HepG2 (cell line): ENCODE results near the gene CSNK1D. TPM values are rescaled to one million over a fixed set of nuclear protein-coding genes. Genes with fewer than 3 reads are reported as not detected.

ENCODE experiments used
- AKAP8 ChIP-seq: sonication (generic); formaldehyde crosslinking; IDR thresholded peaks from 2 replicates; pipeline ENCODE4 v1.5.1; 2020; ENCODE audit warnings: mild to moderate bottlenecking, missing genetic modification reagents
- FOXM1 ChIP-seq: sonication (generic); formaldehyde crosslinking; IDR thresholded peaks from 2 replicates; pipeline ENCODE4 v1.5.0; 2020; ENCODE audit warnings: missing genetic modification reagents
- MZF1 ChIP-seq: sonication (generic); formaldehyde crosslinking; IDR thresholded peaks from 2 replicates; pipeline ENCODE4 v1.8.1; 2023; ENCODE audit warnings: mild to moderate bottlenecking, missing genetic modification reagents, borderline replicate concordance
- SP5 ChIP-seq: IDR thresholded peaks from 2 replicates; pipeline ENCODE4 v1.6.1; 2016; ENCODE audit warnings: low read depth, borderline replicate concordance
- ZNF160 ChIP-seq: sonication (generic); formaldehyde crosslinking; IDR thresholded peaks from 2 replicates; pipeline ENCODE4 v1.8.0; 2022; ENCODE audit warnings: mild to moderate bottlenecking, inconsistent platforms, missing genetic modification reagents
- ZNF326 ChIP-seq: sonication (generic); formaldehyde crosslinking; IDR thresholded peaks from 2 replicates; pipeline ENCODE4 v1.4.0; 2020; ENCODE audit warnings: missing genetic modification reagents, borderline replicate concordance
- ZNF83 ChIP-seq: sonication (generic); formaldehyde crosslinking; IDR thresholded peaks from 2 replicates; pipeline ENCODE4 v1.4.0; 2020; ENCODE audit warnings: missing genetic modification reagents, mild to moderate bottlenecking, borderline replicate concordance
- ZNF850 ChIP-seq: sonication (generic); formaldehyde crosslinking; conservative IDR thresholded peaks from 2 replicates; pipeline ENCODE4 v1.9.0; 2021; ENCODE audit warnings: mild to moderate bottlenecking, missing genetic modification reagents
- polyA plus RNA-seq, 8 experiments: library from polyadenylated mRNA; depleted of rRNA in 3 of 8; stranded (reverse) in 7 of 8; unstranded in 1 of 8; fragments of >200 nt; fragmentation: Illumina TruSeq in 4 of 8; extraction: Trizol in 4 of 8; gene quantifications; 2 replicates each; pipeline versions ENCODE4 v1.2.1 to v1.2.3, GENCODE V29; 2011 to 2016; ENCODE audit warnings: low read depth in 4 of 8, missing spikeins in 1 of 8, mixed read lengths in 1 of 8; ENCODE audit not compliant: insufficient read depth in 1 of 8
- total RNA-seq, 5 experiments: library from RNA; depleted of rRNA; stranded (reverse); fragments of >200 nt; fragmentation: Illumina TruSeq; extraction: Trizol; gene quantifications; 2 replicates each; pipeline ENCODE4 v1.2.3, GENCODE V29; 2016; ENCODE audit warnings: low read depth in 1 of 5
- TF ChIP-seq, protein P1 (sequence below): sonication (generic); formaldehyde crosslinking; IDR thresholded peaks from 2 replicates; pipeline ENCODE4 v1.4.0; 2020; ENCODE audit warnings: mild to moderate bottlenecking, missing genetic modification reagents
- TF ChIP-seq, protein P2 (sequence below): sonication (generic); formaldehyde crosslinking; IDR thresholded peaks from 2 replicates; pipeline ENCODE4 v1.5.0; 2020; ENCODE audit warnings: missing genetic modification reagents
- TF ChIP-seq, protein P3 (sequence below): sonication (generic); formaldehyde crosslinking; IDR thresholded peaks from 2 replicates; pipeline ENCODE4 v1.5.1; 2020; ENCODE audit warnings: mild to moderate bottlenecking, missing genetic modification reagents, borderline replicate concordance
- TF ChIP-seq, protein P4 (sequence below): sonication (generic); formaldehyde crosslinking; IDR thresholded peaks from 2 replicates; pipeline ENCODE4 v1.5.0; 2020; ENCODE audit warnings: mild to moderate bottlenecking, missing genetic modification reagents, moderate library complexity
- TF ChIP-seq, protein P5 (sequence below): sonication (generic); formaldehyde crosslinking; IDR thresholded peaks from 2 replicates; pipeline ENCODE4 v1.4.0; 2020; ENCODE audit warnings: mild to moderate bottlenecking, missing genetic modification reagents, borderline replicate concordance

Gene CSNK1D
- total and polyA plus RNA-seq, 2 of the 13 experiments (the other 11 are each of a cell fraction or from before 2014, with no cell fraction given): 31.5 to 128 TPM

DNA sequence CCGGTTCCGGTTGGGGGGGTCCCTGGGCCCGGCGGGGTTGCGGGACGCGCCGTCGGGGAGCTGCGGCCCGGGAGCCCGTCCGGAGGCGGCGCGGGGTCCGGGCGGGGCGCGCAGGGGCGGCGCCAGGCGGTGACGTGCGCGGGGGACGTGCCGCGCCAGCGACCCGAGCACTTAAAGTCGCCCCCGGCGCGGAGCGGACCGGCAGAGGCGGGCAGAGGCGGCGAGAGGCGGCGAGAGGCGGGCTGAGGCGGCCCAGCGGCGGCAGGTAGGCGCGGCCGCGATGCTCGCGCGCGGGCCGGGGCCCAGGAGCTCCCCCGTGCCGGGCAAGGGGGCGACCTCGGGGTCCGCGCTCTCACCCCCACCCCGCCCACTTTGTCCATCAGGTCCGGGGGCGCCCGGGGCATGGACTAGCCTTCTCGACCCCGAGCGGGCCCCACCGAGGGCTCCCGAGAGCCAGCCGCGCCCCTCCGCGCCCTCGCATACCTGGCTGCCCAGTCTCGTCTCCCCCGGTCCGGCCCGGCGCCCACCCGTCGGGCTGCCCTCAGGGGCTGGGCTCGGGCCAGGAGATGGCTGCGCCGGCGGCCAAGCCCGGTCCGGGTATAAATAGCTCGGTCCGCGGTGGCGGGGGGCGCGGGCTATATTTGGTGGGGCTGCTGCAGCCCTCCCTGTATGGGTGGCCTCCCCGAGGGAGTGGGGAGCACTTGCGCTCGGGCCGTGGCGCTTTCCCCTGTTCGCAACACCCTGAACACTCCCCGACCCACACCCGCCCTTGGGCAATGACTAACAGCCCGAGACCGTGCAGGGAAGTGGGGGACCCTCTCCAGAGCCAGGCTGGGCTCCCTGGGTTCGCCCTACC, 44.4 kb downstream of the CSNK1D start, which contains the start of gene SLC16A3 (continued):
- TF ChIP-seq, protein P1, sequence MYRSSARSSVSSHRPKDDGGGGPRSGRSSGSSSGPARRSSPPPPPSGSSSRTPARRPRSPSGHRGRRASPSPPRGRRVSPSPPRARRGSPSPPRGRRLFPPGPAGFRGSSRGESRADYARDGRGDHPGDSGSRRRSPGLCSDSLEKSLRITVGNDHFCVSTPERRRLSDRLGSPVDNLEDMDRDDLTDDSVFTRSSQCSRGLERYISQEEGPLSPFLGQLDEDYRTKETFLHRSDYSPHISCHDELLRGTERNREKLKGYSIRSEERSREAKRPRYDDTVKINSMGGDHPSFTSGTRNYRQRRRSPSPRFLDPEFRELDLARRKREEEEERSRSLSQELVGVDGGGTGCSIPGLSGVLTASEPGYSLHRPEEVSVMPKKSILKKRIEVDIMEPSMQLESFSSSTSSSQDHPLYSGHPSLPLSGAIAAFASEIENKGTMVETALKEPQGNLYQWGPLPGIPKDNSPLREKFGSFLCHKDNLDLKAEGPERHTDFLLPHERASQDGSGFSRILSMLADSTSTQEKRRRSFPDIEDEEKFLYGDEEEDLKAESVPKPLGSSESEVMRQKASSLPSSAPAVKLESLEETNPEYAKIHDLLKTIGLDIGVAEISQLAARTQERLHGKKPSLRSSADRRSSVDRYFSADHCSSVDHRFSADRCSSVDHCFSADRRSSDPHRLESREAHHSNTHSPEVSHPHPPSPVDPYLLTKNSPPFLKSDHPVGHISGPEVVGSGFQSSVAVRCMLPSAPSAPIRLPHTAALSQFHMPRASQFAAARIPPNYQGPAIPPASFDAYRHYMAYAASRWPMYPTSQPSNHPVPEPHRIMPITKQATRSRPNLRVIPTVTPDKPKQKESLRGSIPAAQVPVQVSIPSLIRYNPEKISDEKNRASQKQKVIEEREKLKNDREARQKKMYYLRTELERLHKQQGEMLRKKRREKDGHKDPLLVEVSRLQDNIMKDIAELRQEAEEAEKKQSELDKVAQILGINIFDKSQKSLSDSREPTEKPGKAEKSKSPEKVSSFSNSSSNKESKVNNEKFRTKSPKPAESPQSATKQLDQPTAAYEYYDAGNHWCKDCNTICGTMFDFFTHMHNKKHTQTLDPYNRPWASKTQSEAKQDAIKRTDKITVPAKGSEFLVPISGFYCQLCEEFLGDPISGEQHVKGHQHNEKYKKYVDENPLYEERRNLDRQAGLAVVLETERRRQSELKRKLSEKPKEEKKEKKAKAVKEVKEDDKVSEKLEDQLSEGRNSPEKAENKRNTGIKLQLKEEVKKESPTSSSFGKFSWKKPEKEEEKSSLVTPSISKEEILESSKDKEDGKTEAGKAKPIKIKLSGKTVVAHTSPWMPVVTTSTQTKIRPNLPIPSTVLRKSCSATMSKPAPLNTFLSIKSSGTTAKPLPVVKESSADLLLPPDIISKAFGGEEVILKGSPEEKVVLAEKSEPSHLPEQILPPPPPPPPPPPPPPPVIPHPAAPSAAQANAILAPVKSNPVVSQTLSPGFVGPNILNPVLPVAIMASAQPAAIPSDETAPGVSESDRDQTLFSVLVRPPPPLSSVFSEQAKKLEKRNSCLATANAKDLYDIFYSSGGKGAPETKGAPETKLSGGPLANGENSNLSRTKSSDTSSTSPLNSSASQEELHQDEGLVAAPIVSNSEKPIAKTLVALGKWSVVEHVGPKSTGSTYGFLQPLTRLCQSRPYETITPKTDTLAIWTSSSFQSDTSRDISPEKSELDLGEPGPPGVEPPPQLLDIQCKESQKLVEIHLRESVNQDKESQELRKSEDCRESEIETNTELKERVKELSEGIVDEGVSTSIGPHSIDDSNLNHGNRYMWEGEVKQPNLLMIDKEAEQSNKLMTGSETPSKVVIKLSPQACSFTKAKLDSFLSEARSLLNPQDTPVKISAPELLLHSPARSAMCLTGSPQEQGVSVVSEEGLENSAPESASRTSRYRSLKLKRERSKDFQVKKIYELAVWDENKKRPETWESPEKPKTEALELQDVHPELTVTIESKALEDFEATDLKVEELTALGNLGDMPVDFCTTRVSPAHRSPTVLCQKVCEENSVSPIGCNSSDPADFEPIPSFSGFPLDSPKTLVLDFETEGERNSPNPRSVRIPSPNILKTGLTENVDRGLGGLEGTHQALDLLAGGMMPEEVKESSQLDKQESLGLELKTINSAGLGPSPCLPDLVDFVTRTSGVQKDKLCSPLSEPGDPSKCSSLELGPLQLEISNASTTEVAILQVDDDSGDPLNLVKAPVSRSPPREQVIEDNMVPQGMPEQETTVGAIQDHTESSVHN (CRISPR knock-in tag): no peak; the same call in 1 of the 2 replicates
- no peak for TF ChIP-seq SP5 (CRISPR knock-in tag)
- TF ChIP-seq ZNF160 (CRISPR knock-in tag): no peak; the same call in none of the 2 replicates
- TF ChIP-seq MZF1 (CRISPR knock-in tag): peak; percentile 83; the same call in 1 of the 2 replicates
- TF ChIP-seq, protein P2, sequence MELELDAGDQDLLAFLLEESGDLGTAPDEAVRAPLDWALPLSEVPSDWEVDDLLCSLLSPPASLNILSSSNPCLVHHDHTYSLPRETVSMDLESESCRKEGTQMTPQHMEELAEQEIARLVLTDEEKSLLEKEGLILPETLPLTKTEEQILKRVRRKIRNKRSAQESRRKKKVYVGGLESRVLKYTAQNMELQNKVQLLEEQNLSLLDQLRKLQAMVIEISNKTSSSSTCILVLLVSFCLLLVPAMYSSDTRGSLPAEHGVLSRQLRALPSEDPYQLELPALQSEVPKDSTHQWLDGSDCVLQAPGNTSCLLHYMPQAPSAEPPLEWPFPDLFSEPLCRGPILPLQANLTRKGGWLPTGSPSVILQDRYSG (CRISPR knock-in tag): no peak
- peak; percentile 86; the same call in 1 of the 2 replicates for TF ChIP-seq ZNF850
- no peak for TF ChIP-seq ZNF326 (CRISPR knock-in tag)
- TF ChIP-seq, protein P3, sequence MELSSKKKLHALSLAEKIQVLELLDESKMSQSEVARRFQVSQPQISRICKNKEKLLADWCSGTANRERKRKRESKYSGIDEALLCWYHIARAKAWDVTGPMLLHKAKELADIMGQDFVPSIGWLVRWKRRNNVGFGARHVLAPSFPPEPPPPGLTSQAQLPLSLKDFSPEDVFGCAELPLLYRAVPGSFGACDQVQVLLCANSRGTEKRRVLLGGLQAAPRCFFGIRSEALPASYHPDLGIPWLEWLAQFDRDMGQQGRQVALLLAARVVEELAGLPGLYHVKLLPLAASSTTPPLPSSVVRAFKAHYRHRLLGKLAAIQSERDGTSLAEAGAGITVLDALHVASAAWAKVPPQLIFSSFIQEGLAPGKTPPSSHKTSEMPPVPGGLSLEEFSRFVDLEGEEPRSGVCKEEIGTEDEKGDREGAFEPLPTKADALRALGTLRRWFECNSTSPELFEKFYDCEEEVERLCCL: 0 out of 2 replicates have a peak, but pooled peaks have one; percentile 84
- TF ChIP-seq, protein P4, sequence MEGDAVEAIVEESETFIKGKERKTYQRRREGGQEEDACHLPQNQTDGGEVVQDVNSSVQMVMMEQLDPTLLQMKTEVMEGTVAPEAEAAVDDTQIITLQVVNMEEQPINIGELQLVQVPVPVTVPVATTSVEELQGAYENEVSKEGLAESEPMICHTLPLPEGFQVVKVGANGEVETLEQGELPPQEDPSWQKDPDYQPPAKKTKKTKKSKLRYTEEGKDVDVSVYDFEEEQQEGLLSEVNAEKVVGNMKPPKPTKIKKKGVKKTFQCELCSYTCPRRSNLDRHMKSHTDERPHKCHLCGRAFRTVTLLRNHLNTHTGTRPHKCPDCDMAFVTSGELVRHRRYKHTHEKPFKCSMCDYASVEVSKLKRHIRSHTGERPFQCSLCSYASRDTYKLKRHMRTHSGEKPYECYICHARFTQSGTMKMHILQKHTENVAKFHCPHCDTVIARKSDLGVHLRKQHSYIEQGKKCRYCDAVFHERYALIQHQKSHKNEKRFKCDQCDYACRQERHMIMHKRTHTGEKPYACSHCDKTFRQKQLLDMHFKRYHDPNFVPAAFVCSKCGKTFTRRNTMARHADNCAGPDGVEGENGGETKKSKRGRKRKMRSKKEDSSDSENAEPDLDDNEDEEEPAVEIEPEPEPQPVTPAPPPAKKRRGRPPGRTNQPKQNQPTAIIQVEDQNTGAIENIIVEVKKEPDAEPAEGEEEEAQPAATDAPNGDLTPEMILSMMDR (CRISPR knock-in tag): no peak
- TF ChIP-seq, protein P5, sequence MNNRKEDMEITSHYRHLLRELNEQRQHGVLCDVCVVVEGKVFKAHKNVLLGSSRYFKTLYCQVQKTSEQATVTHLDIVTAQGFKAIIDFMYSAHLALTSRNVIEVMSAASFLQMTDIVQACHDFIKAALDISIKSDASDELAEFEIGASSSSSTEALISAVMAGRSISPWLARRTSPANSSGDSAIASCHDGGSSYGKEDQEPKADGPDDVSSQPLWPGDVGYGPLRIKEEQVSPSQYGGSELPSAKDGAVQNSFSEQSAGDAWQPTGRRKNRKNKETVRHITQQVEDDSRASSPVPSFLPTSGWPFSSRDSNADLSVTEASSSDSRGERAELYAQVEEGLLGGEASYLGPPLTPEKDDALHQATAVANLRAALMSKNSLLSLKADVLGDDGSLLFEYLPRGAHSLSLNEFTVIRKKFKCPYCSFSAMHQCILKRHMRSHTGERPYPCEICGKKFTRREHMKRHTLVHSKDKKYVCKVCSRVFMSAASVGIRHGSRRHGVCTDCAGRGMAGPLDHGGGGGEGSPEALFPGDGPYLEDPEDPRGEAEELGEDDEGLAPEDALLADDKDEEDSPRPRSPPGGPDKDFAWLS (CRISPR knock-in tag): no peak
- TF ChIP-seq AKAP8 (CRISPR knock-in tag): no peak
- TF ChIP-seq ZNF83 (CRISPR knock-in tag): no peak
- TF ChIP-seq FOXM1 (CRISPR knock-in tag): 0 out of 2 replicates have a peak, but pooled peaks have one; percentile 43
